Activated CD4-positive, alpha-beta T cell treated with anti-CD3 and anti-CD28 coated beads, Interleukin-10, Interleukin-2, amounts not matched to agents 100 ng/mL and 50 ng/mL, durations not matched to agents 16 hours and 8 hours (primary cell): Measurements from ENCODE around the gene LMBR1L.

Source experiments
- DNase-seq: peaks from one replicate; pipeline ENCODE4 v3.0.0-alpha.2; 2020

LMBR1L gene

DNA sequence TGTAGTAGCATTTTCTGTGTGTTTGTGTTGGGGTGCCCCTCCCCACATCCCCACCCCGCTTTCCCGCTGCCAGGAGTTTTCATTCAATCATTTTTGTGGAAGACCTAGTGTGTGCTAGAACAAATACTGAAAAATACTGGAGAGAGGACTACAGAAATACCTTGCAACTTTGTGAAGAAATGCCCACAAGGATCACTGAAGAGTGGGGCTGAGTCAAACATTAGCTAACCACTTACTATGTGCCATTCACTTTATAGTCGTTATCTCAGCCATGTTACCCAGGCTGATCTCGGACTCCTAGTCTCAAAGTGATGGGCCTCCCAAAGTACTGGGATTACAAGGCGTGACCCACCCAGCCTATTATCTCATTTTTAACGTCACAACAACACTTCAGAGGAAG, 559 bp upstream of the LMBR1L start:
- DNase-seq = no peak

DNA sequence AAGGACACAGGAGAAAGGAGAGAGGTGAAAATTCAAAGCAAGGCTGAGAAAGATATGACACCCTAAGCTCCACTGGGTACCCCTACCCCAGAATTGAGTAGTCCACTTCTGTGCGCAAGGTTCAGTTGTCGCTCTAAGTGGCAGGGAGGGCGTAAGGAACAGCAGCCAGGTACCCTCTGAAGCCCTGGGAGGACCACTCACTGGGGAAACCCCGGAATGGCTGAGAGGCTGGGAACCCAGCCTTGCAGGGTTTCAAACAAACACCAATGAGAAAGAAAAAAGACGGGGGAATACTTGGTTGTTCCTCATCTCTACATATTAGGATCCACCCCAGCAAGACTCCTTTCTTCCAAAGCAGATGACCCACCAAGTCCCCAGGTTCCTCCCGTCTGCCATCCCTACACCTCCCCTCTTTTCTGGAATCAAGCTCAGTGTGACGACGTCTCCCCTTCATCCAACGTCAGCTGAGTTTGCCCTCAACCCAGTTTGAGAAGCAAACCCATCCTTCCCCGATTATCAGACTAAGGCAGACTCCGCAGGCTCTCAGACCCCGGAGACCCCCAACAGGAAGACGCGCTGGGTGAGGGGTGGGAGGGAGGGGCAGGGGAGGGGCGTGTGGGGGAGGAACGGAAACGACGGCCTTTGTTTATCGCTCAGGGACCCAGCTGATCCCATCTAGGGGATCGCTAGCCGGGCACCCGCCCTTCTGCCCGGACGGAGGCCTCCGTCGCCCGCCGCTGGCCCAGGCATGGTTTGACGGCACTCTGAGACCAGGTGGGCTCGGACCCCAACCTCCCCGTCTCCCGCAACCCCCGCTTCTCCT, 795 bp downstream of the LMBR1L start:
- peak; percentile 16 for DNase-seq

DNA sequence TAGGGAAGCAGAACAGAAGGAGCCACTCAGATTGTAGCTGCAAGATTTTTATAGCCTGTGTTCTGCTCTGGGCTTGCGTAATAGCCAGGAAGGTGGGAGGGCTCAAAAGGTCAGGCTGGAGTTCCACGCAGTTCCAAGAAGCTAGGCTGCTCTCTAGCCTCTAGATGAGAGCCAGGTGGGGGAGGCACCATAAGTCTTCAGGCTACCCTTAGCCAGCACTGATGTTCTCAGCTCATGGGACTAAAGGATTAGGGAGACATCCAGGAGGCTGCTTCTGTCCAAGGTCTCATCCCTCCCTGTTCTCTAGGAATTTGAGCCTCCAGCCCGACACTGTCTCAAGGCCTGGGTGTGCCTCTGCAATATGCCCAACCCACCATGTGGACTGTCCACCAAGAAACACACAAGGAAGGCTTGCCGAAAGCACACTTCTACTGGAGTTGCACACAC, 1.7 kb downstream of the LMBR1L start:
- no peak for DNase-seq

DNA sequence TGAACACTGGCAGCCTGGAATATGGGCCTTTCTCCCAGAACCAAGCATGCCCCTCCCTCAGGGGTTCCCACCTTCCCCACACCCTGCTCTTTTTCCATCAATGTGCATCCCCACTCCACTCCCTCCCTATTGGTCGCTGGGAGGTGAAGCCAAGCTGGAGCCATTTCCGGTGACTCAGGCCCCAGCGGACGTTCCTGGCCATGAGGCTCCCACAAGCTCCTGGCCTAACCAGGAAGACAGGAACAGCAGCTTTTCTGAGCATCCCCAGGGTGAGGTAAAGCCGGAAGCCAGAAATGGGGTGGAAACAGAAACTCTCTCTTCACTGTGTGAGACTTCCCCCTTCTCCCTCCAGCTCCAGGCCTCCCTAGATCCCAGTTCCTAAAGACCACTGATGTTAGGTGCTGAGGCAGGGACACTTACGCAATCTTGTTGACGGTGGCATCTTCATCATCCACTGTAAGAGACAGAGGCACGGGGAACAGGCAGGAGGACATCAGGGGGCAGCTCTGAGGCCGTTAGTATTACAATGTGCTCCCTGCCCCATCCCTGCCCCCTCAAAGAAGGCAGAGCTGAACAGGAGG, 5.1 kb downstream of the LMBR1L start:
- DNase-seq = no peak

GRCh38 chr12:49104822-49105221, 5.8 kb downstream of the LMBR1L start:
- DNase-seq = no peak

- DNase-seq = no peak
Observed at GRCh38 chr12:49100380-49100779, 10.3 kb downstream of the LMBR1L start.

DNA sequence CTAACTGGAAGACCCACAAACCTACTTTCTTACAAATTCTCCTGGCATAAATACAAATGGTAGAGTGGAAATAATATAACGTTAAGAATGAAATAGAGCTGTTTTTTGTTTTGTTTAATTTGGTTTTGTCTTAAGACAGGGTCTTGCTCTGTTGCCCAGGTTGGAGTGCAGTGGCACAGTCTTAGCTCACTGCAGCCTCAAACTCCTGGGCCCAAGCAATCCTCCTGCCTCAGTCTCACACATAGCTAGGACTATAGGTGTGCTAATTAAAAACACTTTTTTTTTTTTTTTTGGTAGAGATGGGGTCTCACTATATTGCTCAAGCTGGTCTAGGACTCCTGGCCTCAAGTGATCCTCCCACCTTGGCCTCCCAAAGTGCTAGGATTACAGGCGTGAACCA, 11.9 kb downstream of the LMBR1L start:
- no peak for DNase-seq

DNA sequence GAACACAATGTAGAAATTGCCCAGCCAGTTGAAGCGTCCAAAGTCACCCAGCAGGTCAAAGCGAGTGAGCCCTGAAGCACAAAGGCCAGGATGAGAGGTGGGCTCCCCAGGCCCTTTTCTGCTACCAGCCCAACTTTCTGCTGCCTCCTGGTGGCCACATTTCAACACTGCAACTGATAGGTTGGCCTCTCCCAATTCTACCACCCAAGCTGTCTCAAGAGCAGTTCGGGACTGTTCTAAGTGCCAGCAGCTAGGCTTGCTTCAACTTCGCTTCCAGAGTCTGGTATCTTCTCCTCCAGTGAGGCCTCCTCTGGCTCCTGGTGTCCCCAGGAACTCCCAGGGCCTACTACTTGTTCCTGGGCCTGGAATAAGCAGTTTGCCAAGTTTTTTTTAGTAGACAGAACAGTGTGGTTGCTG, 12.6 kb downstream of the LMBR1L start:
- DNase-seq = peak; percentile 70

- DNase-seq = no peak
Observed at GRCh38 chr12:49097381-49097780, 13.3 kb downstream of the LMBR1L start.

- no peak for DNase-seq
Observed at GRCh38 chr12:49094975-49095365, 15.7 kb downstream of the LMBR1L start.

- DNase-seq = no peak
Observed at GRCh38 chr12:49094160-49094974, 16.3 kb downstream of the LMBR1L start, which contains the start of gene DHH. DHH (minus strand) TSS chr12:49094801; CDS start chr12:49094512, 289 bp downstream.

- DNase-seq = no peak
Observed at GRCh38 chr12:49093792-49094159, 16.9 kb downstream of the LMBR1L start.

DNA sequence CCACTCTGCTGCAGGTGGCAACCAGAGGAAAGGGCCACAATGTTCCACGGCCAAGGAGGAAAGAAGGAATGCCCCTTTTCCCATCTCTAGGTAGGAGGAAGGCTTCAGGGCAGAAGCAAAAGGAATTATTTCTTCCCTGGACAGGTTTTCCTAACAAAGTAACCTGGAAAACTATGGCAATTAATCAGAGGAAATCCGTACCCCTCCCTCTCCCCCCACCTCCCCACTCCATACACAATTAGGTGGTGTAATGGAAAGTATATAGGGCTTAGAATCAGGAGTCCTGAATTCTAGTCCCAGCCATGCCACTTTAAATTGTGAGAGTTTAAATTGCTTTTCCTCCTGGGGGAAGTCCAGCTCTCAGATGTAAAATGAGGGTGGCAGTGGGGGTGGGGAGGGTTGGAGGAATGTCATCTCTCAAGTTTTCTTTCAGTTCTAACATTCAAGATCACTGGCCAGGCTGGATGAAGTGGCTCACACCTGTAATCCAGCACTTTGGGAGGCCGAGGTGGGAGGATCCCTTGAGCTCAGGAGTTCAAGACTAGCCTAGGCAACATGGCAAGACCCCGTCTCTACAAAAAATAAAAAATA, 17.7 kb downstream of the LMBR1L start:
- DNase-seq = no peak

GRCh38 chr12:49092086-49092815, 18.4 kb downstream of the LMBR1L start:
- peak; percentile 68 for DNase-seq

DNA sequence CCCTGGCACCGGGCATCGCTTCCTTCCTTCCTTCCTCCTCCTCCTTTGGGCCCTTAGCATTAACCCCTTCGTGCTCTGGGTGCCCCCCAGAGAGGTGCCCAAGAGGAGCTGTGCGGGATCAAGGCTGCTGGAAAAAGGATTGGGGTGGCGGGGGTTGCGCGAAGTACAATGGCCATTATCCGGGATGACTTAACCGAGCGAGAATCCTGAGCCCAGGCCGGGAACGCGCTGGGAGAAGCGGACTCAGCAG, 18.9 kb downstream of the LMBR1L start:
- no peak for DNase-seq

GRCh38 chr12:49091056-49091835, 19.4 kb downstream of the LMBR1L start:
- DNase-seq = no peak

DNA sequence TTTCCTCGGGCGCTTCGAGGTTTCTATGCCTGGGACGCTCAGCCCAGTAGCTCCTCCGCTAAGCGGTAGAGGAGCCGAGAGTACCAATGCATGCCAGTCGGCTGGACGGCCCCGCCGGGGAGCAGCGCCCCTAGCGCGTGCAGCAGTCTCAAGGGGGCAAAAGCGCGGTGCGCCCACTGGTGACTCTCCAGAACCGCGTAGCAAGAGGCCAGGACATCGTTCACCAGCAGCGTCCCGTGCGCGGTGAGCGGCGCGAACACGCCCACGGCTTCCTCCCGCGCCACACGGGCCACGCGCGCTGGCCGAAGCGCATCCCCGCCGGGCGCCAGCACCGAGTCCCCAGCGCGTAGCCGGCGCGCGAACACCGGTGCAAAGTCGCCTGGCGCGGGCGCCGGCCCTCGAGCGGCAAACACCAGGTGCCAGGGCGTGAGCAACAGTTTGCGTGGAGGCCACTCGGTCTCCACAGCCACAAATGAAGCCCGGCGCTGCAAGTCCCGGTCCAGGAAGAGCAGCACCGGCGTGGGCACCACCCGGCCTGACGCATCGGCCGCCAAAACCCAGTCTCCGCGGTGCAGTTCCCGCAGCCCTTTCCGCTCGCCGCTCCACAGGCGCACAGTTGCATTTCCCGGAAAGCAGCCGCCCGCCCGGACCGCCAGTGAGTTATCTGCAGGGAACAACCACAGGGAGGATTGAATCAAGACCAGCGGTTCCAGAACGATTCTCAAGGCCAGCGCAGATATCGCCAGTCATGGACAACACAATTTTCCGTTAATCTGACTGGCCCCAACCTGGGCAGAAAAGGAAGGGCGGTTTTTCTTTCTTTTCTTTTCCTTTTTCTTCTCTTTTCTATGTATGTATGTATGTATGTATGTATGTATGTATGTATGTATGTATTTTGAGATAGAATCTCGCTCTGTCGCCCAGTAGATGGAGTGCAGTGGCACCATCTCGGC, 20.6 kb downstream of the LMBR1L start:
- DNase-seq = peak; percentile 60

DNA sequence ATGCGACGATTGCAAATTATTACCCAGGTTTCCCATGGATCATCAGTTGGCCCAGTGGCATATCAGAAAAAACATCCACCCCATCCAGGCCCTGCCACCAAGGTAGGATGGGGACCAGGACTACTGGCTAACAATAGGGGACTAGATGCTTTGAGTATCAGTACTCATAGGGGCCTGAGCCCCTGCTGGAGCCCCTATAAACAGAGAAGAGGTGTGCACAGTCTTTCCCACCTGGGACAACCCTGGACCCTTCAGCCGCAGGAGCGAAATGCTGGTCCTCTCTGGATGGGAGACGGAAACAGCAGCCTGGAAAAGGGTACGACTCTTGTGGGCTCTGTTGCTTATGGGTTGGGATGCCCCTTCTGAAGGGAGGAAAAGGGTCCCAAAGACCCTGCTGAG, 21.7 kb downstream of the LMBR1L start:
- no peak for DNase-seq

- DNase-seq = peak; percentile 88
Observed at GRCh38 chr12:49088150-49088931, 22.3 kb downstream of the LMBR1L start.

- DNase-seq = no peak
Observed at GRCh38 chr12:49086116-49086515, 24.5 kb downstream of the LMBR1L start.
